ENCODE data around the gene NBPF12.
"Not testable (repeated sequence)": the region's sequence is repeated elsewhere in the genome, so short reads cannot be mapped to it uniquely, and the experiment has no call there.

DNA sequence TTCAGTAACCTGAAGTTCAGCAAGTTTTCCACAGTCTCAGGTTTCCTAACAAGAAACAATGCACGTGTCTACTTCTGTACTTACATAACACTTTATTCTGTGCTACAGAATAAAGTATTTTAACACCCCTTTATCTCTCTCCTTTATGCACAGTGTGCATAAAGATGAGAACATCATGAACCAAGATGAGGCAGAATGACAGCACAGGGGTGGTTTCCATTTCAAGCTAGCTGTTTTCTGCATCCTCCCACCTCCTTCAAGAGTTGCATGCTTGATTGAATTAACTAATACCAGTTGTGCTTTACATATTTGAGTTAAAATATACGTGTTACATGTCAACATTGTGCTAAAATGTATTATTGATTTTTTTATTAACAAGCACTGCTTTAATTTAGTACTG lies 14.0 kb upstream of the NBPF12 start:
- not testable (repeated sequence) for TF ChIP-seq CTCF (conservative IDR thresholded peaks at IDR 0.05; ENCODE audit: low read length); EZH2phosphoT487 (IDR thresholded peaks at IDR 0.05; ENCODE audit: borderline replicate concordance, low read depth, low read length)
